ENCODE results near the gene RPS29.

The RPS29 gene

DNA sequence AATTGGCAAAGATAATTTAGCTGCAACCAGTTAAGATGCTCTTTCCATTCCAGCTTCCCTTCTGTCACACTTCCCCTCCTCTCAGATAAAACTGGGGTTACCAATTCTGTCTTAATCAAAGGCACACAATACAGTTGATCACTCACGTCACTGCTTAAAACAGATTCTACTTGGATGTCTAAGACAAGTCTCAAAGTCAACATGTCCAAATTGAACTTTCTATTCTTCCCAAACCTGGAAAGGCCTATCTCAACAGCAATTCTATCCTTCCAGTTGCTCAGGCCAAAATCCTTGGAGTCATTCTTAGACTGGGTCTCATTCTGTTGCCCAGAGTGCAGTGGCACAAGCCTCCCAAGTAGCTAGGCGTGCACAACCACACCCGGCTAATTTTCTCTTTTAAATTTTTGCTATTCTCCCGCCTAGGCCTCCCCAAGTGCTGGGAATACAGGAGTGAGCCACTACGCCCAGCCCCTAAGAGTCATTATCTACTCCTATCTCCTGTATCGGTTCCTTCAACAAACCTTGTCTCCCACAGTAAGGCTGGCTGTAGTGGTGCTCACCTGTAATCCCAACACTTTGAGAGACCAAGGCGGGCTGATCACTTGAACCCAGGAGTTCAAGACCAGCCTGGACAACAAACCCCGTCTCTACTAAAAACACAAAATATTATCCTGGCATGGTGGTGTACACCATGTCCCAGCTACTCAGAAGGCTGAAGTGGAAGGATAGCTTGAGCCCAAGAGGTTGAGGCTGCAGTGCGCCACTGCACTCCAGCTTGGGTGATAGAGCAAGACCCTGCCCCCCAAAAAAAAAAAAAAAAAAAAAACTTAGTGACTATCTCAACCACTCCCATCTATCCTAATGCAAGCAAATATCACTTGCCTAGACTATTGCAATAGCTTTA, 4.7 kb downstream of the RPS29 start:
- TF ChIP-seq, protein P1, sequence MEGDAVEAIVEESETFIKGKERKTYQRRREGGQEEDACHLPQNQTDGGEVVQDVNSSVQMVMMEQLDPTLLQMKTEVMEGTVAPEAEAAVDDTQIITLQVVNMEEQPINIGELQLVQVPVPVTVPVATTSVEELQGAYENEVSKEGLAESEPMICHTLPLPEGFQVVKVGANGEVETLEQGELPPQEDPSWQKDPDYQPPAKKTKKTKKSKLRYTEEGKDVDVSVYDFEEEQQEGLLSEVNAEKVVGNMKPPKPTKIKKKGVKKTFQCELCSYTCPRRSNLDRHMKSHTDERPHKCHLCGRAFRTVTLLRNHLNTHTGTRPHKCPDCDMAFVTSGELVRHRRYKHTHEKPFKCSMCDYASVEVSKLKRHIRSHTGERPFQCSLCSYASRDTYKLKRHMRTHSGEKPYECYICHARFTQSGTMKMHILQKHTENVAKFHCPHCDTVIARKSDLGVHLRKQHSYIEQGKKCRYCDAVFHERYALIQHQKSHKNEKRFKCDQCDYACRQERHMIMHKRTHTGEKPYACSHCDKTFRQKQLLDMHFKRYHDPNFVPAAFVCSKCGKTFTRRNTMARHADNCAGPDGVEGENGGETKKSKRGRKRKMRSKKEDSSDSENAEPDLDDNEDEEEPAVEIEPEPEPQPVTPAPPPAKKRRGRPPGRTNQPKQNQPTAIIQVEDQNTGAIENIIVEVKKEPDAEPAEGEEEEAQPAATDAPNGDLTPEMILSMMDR (IDR thresholded peaks at IDR 0.05; ENCODE audit: low read depth, low read length, missing control alignments), result no peak
- in situ Hi-C loops (cut with HindIII; ENCODE audit: low pct_ligation_motif_present, low sequenced_read_pairs), result no loop called here
- H3K27me3 ChIP-seq (replicated peaks), result no peaks in the 10 kb centered on the region
- H3K4me3 ChIP-seq (ENCODE audit: low read depth, low read length), result no peak overlapping the region
- DNase-seq, result no peak
- H3K27ac ChIP-seq, result no peak overlapping the region
- H3K36me3 ChIP-seq (replicated peaks), result peaks cover 41% of the 10 kb centered on the region

DNA sequence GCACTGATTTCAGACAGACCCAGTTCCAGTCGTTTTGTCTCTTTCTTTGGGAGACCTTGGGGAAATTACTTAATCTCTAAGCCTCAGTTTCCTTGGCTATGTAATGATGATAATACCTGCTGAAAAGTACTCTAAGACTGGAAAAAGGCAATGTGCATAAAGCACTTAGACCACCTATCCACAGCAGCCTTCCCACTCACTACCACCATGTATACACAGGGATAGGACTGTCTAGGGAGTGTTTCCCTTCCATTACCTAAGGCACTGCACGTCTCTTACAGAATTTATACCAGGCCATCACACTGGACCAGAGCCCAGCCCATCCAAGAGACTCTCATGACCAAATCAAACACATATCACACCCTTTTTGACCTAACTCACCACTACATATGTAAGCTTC, 6.3 kb downstream of the RPS29 start:
- no peak for DNase-seq
- Histone ChIP-seq H3K27me3 (replicated peaks) (no peaks in the 10 kb centered on the region), H3K27ac (no peak overlapping the region), H3K36me3 (replicated peaks) (peaks cover 31% of the 10 kb centered on the region), H3K4me3 (ENCODE audit: low read depth, low read length) (no peak overlapping the region)
- TF ChIP-seq, protein P1 (IDR thresholded peaks at IDR 0.05; ENCODE audit: low read depth, low read length, missing control alignments), result no peak
- in situ Hi-C loops (cut with HindIII; ENCODE audit: low pct_ligation_motif_present, low sequenced_read_pairs), result no loop called here

DNA sequence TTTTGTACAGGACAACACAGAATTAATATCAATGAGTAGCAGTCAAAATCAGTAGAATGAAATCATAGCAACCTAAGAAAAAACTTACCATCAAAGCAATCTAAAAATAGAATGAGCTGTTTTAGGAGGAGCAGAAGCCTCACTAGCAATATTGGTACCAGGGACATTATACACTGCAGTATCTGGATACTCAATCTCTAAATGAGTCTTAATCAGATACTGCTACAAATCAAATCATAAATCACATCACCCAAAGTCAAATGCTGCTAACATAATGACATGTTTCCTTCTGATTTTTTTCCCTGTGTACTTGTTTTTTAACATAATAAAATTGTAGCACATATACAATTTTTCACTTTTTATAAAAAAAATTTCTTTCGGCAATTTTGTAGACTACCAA, 8.0 kb downstream of the RPS29 start:
- Histone ChIP-seq H3K36me3 (replicated peaks) (peaks cover 19% of the 10 kb centered on the region), H3K27ac (no peak overlapping the region), H3K4me3 (ENCODE audit: low read depth, low read length) (no peak overlapping the region), H3K27me3 (replicated peaks) (no peaks in the 10 kb centered on the region)
- DNase-seq, result no peak
- TF ChIP-seq, protein P1 (IDR thresholded peaks at IDR 0.05; ENCODE audit: low read depth, low read length, missing control alignments), result no peak
- in situ Hi-C loops (cut with HindIII; ENCODE audit: low pct_ligation_motif_present, low sequenced_read_pairs), result no loop called here

DNA sequence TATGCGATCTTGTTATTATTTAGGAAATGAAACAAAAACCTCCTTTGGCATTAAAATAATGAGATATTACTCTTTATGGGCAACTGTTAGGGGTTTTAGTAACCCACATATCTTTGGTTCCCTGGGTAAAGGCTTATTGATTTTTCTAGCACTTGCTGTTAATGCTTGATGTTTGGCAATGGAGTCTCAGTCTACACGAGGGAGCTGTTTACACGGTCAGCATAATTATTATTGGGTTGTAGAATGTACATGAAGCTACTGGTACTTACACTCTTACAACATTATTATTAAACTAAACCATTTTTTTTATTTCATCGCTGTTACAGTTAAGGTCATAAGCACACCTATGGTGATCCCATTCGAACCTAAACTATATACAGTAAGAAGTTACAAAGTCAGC, 12.1 kb downstream of the RPS29 start:
- H3K4me3 ChIP-seq (ENCODE audit: low read depth, low read length), result no peak overlapping the region
- no peak overlapping the region for H3K27ac ChIP-seq
- TF ChIP-seq, protein P1 (IDR thresholded peaks at IDR 0.05; ENCODE audit: low read depth, low read length, missing control alignments), result no peak
- in situ Hi-C loops (cut with HindIII; ENCODE audit: low pct_ligation_motif_present, low sequenced_read_pairs), result no loop called here
- no peak for DNase-seq
- H3K27me3 ChIP-seq (replicated peaks), result no peaks in the 10 kb centered on the region
- H3K36me3 ChIP-seq (replicated peaks), result peaks cover 7% of the 10 kb centered on the region

DNA sequence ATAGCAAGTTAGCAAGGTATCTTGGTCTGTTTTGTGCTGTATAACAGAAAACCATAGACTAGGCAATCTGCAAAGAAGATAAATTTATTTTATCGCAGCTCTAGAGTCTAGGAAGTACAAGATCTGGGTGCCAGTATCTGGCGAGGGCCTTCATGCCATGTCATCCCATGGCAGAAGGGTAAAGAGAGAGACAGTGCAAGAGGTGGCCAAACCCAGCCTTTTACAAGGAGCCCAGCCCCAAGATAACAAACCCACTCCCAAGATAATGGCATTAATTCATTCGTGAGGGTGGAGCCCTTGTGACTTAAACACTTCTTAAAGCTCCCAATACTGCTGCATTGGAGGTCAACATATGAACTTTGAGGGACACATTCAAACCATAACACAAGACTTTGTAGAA, 16.9 kb downstream of the RPS29 start:
- TF ChIP-seq, protein P1 (IDR thresholded peaks at IDR 0.05; ENCODE audit: low read depth, low read length, missing control alignments), result no peak
- in situ Hi-C loops (cut with HindIII; ENCODE audit: low pct_ligation_motif_present, low sequenced_read_pairs), result no loop called here

More for the DNA sequence above, 16.9 kb downstream of the RPS29 start:
- H3K27me3 ChIP-seq (replicated peaks), result no peaks in the 10 kb centered on the region
- H3K27ac ChIP-seq, result no peak overlapping the region
- no peak overlapping the region for H3K4me3 ChIP-seq (ENCODE audit: low read depth, low read length)
- no peaks in the 10 kb centered on the region for H3K36me3 ChIP-seq (replicated peaks)
- no peak for DNase-seq
